Measurements from ENCODE around the gene PTPRR.

Gene PTPRR

GRCh38 chr12:70798016-70798783 is 122.3 kb downstream of the PTPRR start:
- no peak for DNase-seq (ENCODE audit: low read depth in 3 of 3, low spot score in 1 of 3)

- DNase-seq (ENCODE audit: low read depth in 3 of 3, low spot score in 1 of 3): no peak
Observed at GRCh38 chr12:70796989-70797388, 123.5 kb downstream of the PTPRR start.

GRCh38 chr12:70795608-70796007 is 124.9 kb downstream of the PTPRR start:
- DNase-seq (ENCODE audit: low read depth in 3 of 3, low spot score in 1 of 3): no peak

- DNase-seq (ENCODE audit: low read depth in 3 of 3, low spot score in 1 of 3): no peak
Observed at GRCh38 chr12:70794131-70794530, 126.4 kb downstream of the PTPRR start.

- no peak for DNase-seq (ENCODE audit: low read depth in 3 of 3, low spot score in 1 of 3)
Observed at GRCh38 chr12:70788774-70789173, 131.8 kb downstream of the PTPRR start.

- DNase-seq (ENCODE audit: low read depth in 3 of 3, low spot score in 1 of 3): no peak
Observed at GRCh38 chr12:70787612-70788011, 132.9 kb downstream of the PTPRR start.

- DNase-seq (ENCODE audit: low read depth in 3 of 3, low spot score in 1 of 3): no peak
Observed at GRCh38 chr12:70785896-70786295, 134.6 kb downstream of the PTPRR start.

- DNase-seq (ENCODE audit: low read depth in 3 of 3, low spot score in 1 of 3): no peak
Observed at GRCh38 chr12:70784042-70784668, 136.4 kb downstream of the PTPRR start.

GRCh38 chr12:70783455-70783854 is 137.1 kb downstream of the PTPRR start:
- no peak for DNase-seq (ENCODE audit: low read depth in 3 of 3, low spot score in 1 of 3)

GRCh38 chr12:70779250-70779649 is 141.3 kb downstream of the PTPRR start:
- DNase-seq (ENCODE audit: low read depth in 3 of 3, low spot score in 1 of 3): no peak

GRCh38 chr12:70774055-70774454 is 146.5 kb downstream of the PTPRR start:
- no peak for DNase-seq (ENCODE audit: low read depth in 3 of 3, low spot score in 1 of 3)

GRCh38 chr12:70772836-70773235 is 147.7 kb downstream of the PTPRR start:
- no peak for DNase-seq (ENCODE audit: low read depth in 3 of 3, low spot score in 1 of 3)

GRCh38 chr12:70771581-70771980 is 149.0 kb downstream of the PTPRR start:
- no peak for DNase-seq (ENCODE audit: low read depth in 3 of 3, low spot score in 1 of 3)

GRCh38 chr12:70763666-70764065 is 156.9 kb downstream of the PTPRR start:
- DNase-seq (ENCODE audit: low read depth in 3 of 3, low spot score in 1 of 3): no peak

- no peak for DNase-seq (ENCODE audit: low read depth in 3 of 3, low spot score in 1 of 3)
Observed at GRCh38 chr12:70762000-70762399, 158.5 kb downstream of the PTPRR start.

GRCh38 chr12:70759161-70759918 is 161.2 kb downstream of the PTPRR start:
- no peak for DNase-seq (ENCODE audit: low read depth in 3 of 3, low spot score in 1 of 3)

GRCh38 chr12:70758494-70758845 is 162.1 kb downstream of the PTPRR start:
- DNase-seq (ENCODE audit: low read depth in 3 of 3, low spot score in 1 of 3): no peak

- DNase-seq (ENCODE audit: low read depth in 3 of 3, low spot score in 1 of 3): no peak
Observed at GRCh38 chr12:70757830-70758493, 162.6 kb downstream of the PTPRR start.

GRCh38 chr12:70756791-70757190 is 163.7 kb downstream of the PTPRR start:
- no peak for DNase-seq (ENCODE audit: low read depth in 3 of 3, low spot score in 1 of 3)

GRCh38 chr12:70756118-70756517 is 164.4 kb downstream of the PTPRR start:
- DNase-seq (ENCODE audit: low read depth in 3 of 3, low spot score in 1 of 3): no peak

GRCh38 chr12:70754330-70754741 is 166.2 kb downstream of the PTPRR start:
- no peak for DNase-seq (ENCODE audit: low read depth in 3 of 3, low spot score in 1 of 3)

GRCh38 chr12:70752327-70752726 is 168.2 kb downstream of the PTPRR start:
- DNase-seq (ENCODE audit: low read depth in 3 of 3, low spot score in 1 of 3): no peak
